PC-3 (cell line): ENCODE data around the gene CPS1. TPM values are rescaled to one million over a fixed set of nuclear protein-coding genes. Genes with fewer than 3 reads are reported as not detected.

Experiments used
- ATAC-seq: fragments of 200-7000 bp; cut with Tn5 transposase; 2 replicates; pipeline ENCODE4 v1.9.1; 2020; ENCODE audit warnings: mild to moderate bottlenecking, moderate library complexity
- BruUV-seq: library from RNA; stranded (reverse); fragments of 400-500 nt; replicated peaks from 2 replicates; lab custom pipeline; 2021; lab: Mats Ljungman, UMichigan
- CTCF ChIA-PET: fragments of 300-600 bp; sonication (Branson Sonifier 250); formaldehyde crosslinking; loops from one replicate; lab custom pipeline; 2022; ENCODE audit warnings: antibody characterized with exemption; lab: Charles Lee
- POLR2A ChIA-PET: fragments of 300-600 bp; sonication (Branson Sonifier 250); formaldehyde crosslinking; loops from one replicate; lab custom pipeline; 2022; ENCODE audit warnings: antibody characterized with exemption; ENCODE audit not compliant: unreplicated experiment; lab: Charles Lee
- DNase-seq: peaks from one replicate; pipeline ENCODE4 v3.0.0-alpha.2; 2015
- H2AFZ ChIP-seq: fragments of 300-600 bp; sonication (generic); 2 replicates; pipeline ENCODE4 v1.6.0; 2016; ENCODE audit warnings: antibody characterized with exemption, low read length
- H3F3A ChIP-seq: fragments of 300-600 bp; sonication (generic); one replicate; pipeline ENCODE4 v1.6.0; 2017; ENCODE audit warnings: antibody characterized with exemption, low read length, control low read depth, mild to moderate bottlenecking; ENCODE audit not compliant: unreplicated experiment
- H3K27ac ChIP-seq: fragments of 300-600 bp; sonication (generic); 2 replicates; pipeline ENCODE4 v1.5.1; 2016; ENCODE audit warnings: mild to moderate bottlenecking, low read length
- H3K27me3 ChIP-seq: fragments of 300-600 bp; sonication (generic); 2 replicates; pipeline ENCODE4 v1.6.1; 2016; ENCODE audit warnings: low read length, mixed read lengths
- H3K36me3 ChIP-seq: fragments of 300-600 bp; sonication (generic); 2 replicates; pipeline ENCODE4 v1.6.1; 2016; ENCODE audit warnings: low read depth, mixed run types, low read length, mixed read lengths
- H3K4me1 ChIP-seq: fragments of 300-600 bp; sonication (generic); 2 replicates; pipeline ENCODE4 v1.5.1; 2016; ENCODE audit warnings: low read length; ENCODE audit not compliant: insufficient read depth
- H3K4me2 ChIP-seq: fragments of 300-600 bp; sonication (generic); 2 replicates; pipeline ENCODE4 v1.6.0; 2016; ENCODE audit warnings: low read length
- H3K4me3 ChIP-seq: fragments of 300-600 bp; sonication (generic); 2 replicates; pipeline ENCODE4 v1.5.1; 2016; ENCODE audit warnings: mild to moderate bottlenecking, low read length, mixed read lengths
- H3K79me2 ChIP-seq: fragments of 300-600 bp; sonication (generic); 2 replicates; pipeline ENCODE4 v1.6.1; 2017; ENCODE audit warnings: low read length, mixed read lengths
- H3K9ac ChIP-seq: fragments of 300-600 bp; sonication (generic); 2 replicates; pipeline ENCODE4 v1.6.0; 2016; ENCODE audit warnings: mild to moderate bottlenecking, low read length
- H3K9me2 ChIP-seq: fragments of 300-600 bp; sonication (generic); replicated peaks from 2 replicates; pipeline ENCODE4 v1.6.1; 2016; ENCODE audit warnings: mixed run types, low read length, mixed read lengths
- H3K9me3 ChIP-seq: fragments of 300-600 bp; sonication (generic); 2 replicates; pipeline ENCODE4 v1.6.1; 2016; ENCODE audit warnings: low read length, mixed read lengths
- H4K20me1 ChIP-seq: fragments of 300-600 bp; sonication (generic); 2 replicates; pipeline ENCODE4 v1.6.1; 2016; ENCODE audit warnings: low read length, mixed read lengths
- CTCF ChIP-seq: fragments of 300-600 bp; sonication (generic); conservative IDR thresholded peaks from 2 replicates; pipeline ENCODE4 v1.5.1; 2017; ENCODE audit warnings: antibody characterized with exemption, low read depth, mild to moderate bottlenecking, low read length
- EZH2 ChIP-seq: fragments of 300-600 bp; sonication (generic); IDR thresholded peaks from one replicate; pipeline ENCODE4 v1.6.1; 2017; ENCODE audit warnings: antibody characterized with exemption, mild to moderate bottlenecking, low read length; ENCODE audit not compliant: unreplicated experiment
- EZH2phosphoT487 ChIP-seq: fragments of 300-600 bp; sonication (generic); IDR thresholded peaks from 2 replicates; pipeline ENCODE4 v1.6.1; 2018; ENCODE audit warnings: mild to moderate bottlenecking, antibody characterized with exemption, low read length, borderline replicate concordance
- intact Hi-C: fragments of 100-400 bp; cut with micrococcal nuclease; formaldehyde crosslinking; loops from 2 replicates; pipeline ENCODE4 v1.9.0; 2023
- total RNA-seq: library from RNA; depleted of rRNA; stranded (reverse); fragments of >200 nt; gene quantifications from 2 replicates; pipeline ENCODE4 v1.2.3, GENCODE V29; 2014

Gene CPS1
- total RNA-seq, 1 experiment from 2014 or later, result 17.7 TPM

GRCh38 chr2:210555555-210555954, 844 bp upstream of the CPS1 start:
- ATAC-seq (no peak), DNase-seq (no peak)
- Histone ChIP-seq H3K27ac (no peak overlapping the region), H3K79me2 (no peaks in the 10 kb centered on the region), H3K4me1 (no peaks in the 10 kb centered on the region), H3K9me2 (no peaks in the 10 kb centered on the region), H3K4me2 (no peak overlapping the region), H3K9me3 (no peaks in the 10 kb centered on the region), H4K20me1 (no peaks in the 10 kb centered on the region), H3F3A (no peaks in the 10 kb centered on the region), H3K36me3 (no peaks in the 10 kb centered on the region), H2AFZ (no peak overlapping the region), H3K9ac (no peak overlapping the region), H3K4me3 (no peak overlapping the region), H3K27me3 (no peaks in the 10 kb centered on the region)
- BruUV-seq, result no TSS peak
- POLR2A ChIA-PET, result no interaction called here
- CTCF ChIA-PET, result no interaction called here
- intact Hi-C loops, result no loop called here
- TF ChIP-seq EZH2 (no peak), CTCF (no peak), EZH2phosphoT487 (no peak)

- Histone ChIP-seq H3K9ac (no peak overlapping the region), H3K27me3 (no peaks in the 10 kb centered on the region), H3K4me2 (no peak overlapping the region), H3K79me2 (no peaks in the 10 kb centered on the region), H3K9me3 (no peaks in the 10 kb centered on the region), H3K4me3 (no peak overlapping the region), H3K9me2 (no peaks in the 10 kb centered on the region), H3K27ac (no peak overlapping the region), H4K20me1 (no peaks in the 10 kb centered on the region), H3K4me1 (no peaks in the 10 kb centered on the region), H3K36me3 (no peaks in the 10 kb centered on the region), H2AFZ (no peak overlapping the region), H3F3A (no peaks in the 10 kb centered on the region)
- POLR2A ChIA-PET, result no interaction called here
- no TSS peak for BruUV-seq
- intact Hi-C loops, result no loop called here
- ATAC-seq (no peak), DNase-seq (no peak)
- CTCF ChIA-PET, result no interaction called here
- no peak for TF ChIP-seq EZH2
- no peak for TF ChIP-seq CTCF
- no peak for TF ChIP-seq EZH2phosphoT487
These were observed 1.3 kb downstream of the CPS1 start for GRCh38 chr2:210557721-210558120.

DNA sequence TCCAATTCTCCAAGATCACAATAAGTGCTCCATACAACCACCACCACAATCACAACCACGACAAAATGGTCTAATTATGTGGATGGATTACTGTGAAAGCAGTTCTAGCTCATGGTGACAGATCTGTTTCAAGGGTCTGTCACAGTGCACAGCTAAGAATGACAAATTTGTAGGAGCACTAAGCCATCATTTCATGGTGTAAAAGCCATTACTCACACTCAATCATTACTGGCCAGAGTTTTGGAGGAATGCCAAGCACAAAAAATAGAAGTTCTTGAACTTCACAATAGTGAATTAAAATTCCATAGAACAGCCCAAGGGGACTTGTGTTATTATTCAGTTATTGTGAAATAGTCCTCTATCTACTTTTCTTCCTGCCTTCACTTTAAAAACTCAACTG, 2.3 kb downstream of the CPS1 start:
- no peak overlapping the region for H2AFZ ChIP-seq

More for the DNA sequence above, 2.3 kb downstream of the CPS1 start:
- no peak overlapping the region for H3K4me2 ChIP-seq
- no peaks in the 10 kb centered on the region for H3K36me3 ChIP-seq
- intact Hi-C loops, result no loop called here
- no TSS peak for BruUV-seq
- no peaks in the 10 kb centered on the region for H3K79me2 ChIP-seq
- H3K9me2 ChIP-seq, result no peaks in the 10 kb centered on the region
- H3K27ac ChIP-seq, result no peak overlapping the region
- TF ChIP-seq EZH2phosphoT487, result no peak
- no peaks in the 10 kb centered on the region for H3F3A ChIP-seq
- DNase-seq, result peak; percentile 13
- H3K4me1 ChIP-seq, result no peaks in the 10 kb centered on the region
- ATAC-seq, result no peak
- ChIA-PET POLR2A (no interaction called here), CTCF (no interaction called here)
- H3K27me3 ChIP-seq, result no peaks in the 10 kb centered on the region
- no peaks in the 10 kb centered on the region for H3K9me3 ChIP-seq
- H3K9ac ChIP-seq, result no peak overlapping the region
- H3K4me3 ChIP-seq, result no peak overlapping the region
- H4K20me1 ChIP-seq, result no peaks in the 10 kb centered on the region
